SK-N-SH (cell line): Measurements from ENCODE around the gene CYP2A7. TPM values are rescaled to one million over a fixed set of nuclear protein-coding genes. Genes with fewer than 3 reads are reported as not detected.
"Not testable (repeated sequence)": the region's sequence is repeated elsewhere in the genome, so short reads cannot be mapped to it uniquely, and the experiment has no call there.

Source experiments
- CTCF ChIA-PET: fragments of 300-600, 350-600 bp; formaldehyde crosslinking; extraction: SDS; loops from one replicate; lab custom pipeline; 2021; lab: Yijun Ruan, JAX
- POLR2A ChIA-PET: fragments of 350-600 bp; sonication (Branson Sonifier 250); formaldehyde crosslinking; extraction: SDS; loops from one replicate; lab custom pipeline; 2020; ENCODE audit warnings: antibody characterized with exemption, inconsistent platforms; lab: Yijun Ruan, JAX
- DNase-seq: peaks from one replicate; pipeline ENCODE4 v3.0.0; 2012
- H2AFZ ChIP-seq: fragments of 200-600 bp; sonication (generic); 2 replicates; pipeline ENCODE4 v1.8.1; 2016; ENCODE audit warnings: antibody characterized with exemption, mild to moderate bottlenecking, low read depth
- H3F3A ChIP-seq: fragments of 200-600 bp; sonication (generic); replicated peaks from 2 replicates; pipeline ENCODE3; 2016; ENCODE audit warnings: antibody characterized with exemption, mild to moderate bottlenecking; ENCODE audit not compliant: insufficient read depth
- H3K27ac ChIP-seq, 2 experiments: fragments of 200-500 bp in 1 of 2; fragments of 200-600 bp in 1 of 2; sonication (Bioruptor generic) in 1 of 2; sonication (generic), shearing (Covaris generic) in 1 of 2; 2 replicates each; pipeline versions ENCODE4 v1.5.1 to v1.6.1; 2014 to 2016; ENCODE audit warnings: low read depth in 2 of 2, inconsistent platforms in 1 of 2, low read length in 1 of 2, mild to moderate bottlenecking in 1 of 2, mixed read lengths in 1 of 2
- H3K27me3 ChIP-seq: fragments of 200-600 bp; sonication (generic), shearing (Covaris generic); 2 replicates; pipeline ENCODE4 v1.6.1; 2016; ENCODE audit warnings: mixed run types; ENCODE audit not compliant: insufficient read depth
- H3K36me3 ChIP-seq, 2 experiments: fragments of 200-500 bp in 1 of 2; fragments of 200-600 bp in 1 of 2; sonication (Bioruptor generic) in 1 of 2; sonication (generic) in 1 of 2; replicated peaks in 1 of 2; 2 replicates each; pipeline versions ENCODE3 to v1.5.1; 2014 to 2016; ENCODE audit warnings: low read length in 1 of 2, mild to moderate bottlenecking in 1 of 2; ENCODE audit not compliant: insufficient read depth in 2 of 2, control insufficient read depth in 1 of 2
- H3K4me1 ChIP-seq, 2 experiments: fragments of 200-500 bp in 1 of 2; fragments of 200-600 bp in 1 of 2; sonication (Bioruptor generic) in 1 of 2; sonication (generic), shearing (Covaris generic) in 1 of 2; 2 replicates each; pipeline versions ENCODE4 v1.5.1 to v1.6.1; 2014 to 2016; ENCODE audit warnings: low read depth in 1 of 2, low read length in 1 of 2, mixed run types in 1 of 2; ENCODE audit not compliant: insufficient read depth in 2 of 2, control insufficient read depth in 1 of 2
- H3K4me2 ChIP-seq: fragments of 200-600 bp; sonication (generic), shearing (Covaris generic); 2 replicates; pipeline ENCODE4 v1.6.1; 2017; ENCODE audit warnings: mixed run types
- H3K4me3 ChIP-seq, 2 experiments: fragments of 200-500 bp in 1 of 2; fragments of 200-600 bp in 1 of 2; sonication (Bioruptor generic) in 1 of 2; sonication (generic), shearing (Covaris generic) in 1 of 2; 2 replicates each; pipeline versions ENCODE4 v1.5.1 to v1.8.1; 2014 to 2016; ENCODE audit warnings: low read depth in 2 of 2, inconsistent platforms in 1 of 2, low read length in 1 of 2, mild to moderate bottlenecking in 1 of 2, mixed read lengths in 1 of 2, moderate library complexity in 1 of 2
- H3K79me2 ChIP-seq: fragments of 200-600 bp; sonication (generic); 2 replicates; pipeline ENCODE4 v1.8.1; 2017; ENCODE audit warnings: mild to moderate bottlenecking; ENCODE audit not compliant: insufficient read depth
- H3K9ac ChIP-seq: fragments of 200-600 bp; sonication (generic); 2 replicates; pipeline ENCODE4 v1.6.1; 2017; ENCODE audit warnings: mixed run types
- H3K9me2 ChIP-seq: fragments of 200-600 bp; sonication (generic); 2 replicates; pipeline ENCODE4 v1.6.1; 2017; ENCODE audit warnings: mixed run types
- H3K9me3 ChIP-seq: fragments of 200-600 bp; sonication (generic); 2 replicates; pipeline ENCODE4 v1.6.1; 2017; ENCODE audit warnings: mixed run types, mild to moderate bottlenecking, moderate library complexity
- H4K20me1 ChIP-seq: fragments of 200-600 bp; sonication (generic); 2 replicates; pipeline ENCODE4 v1.6.1; 2017; ENCODE audit warnings: mild to moderate bottlenecking, mixed run types; ENCODE audit not compliant: insufficient read depth
- EZH2phosphoT487 ChIP-seq: fragments of 200-600 bp; sonication (generic); IDR thresholded peaks from 2 replicates; pipeline ENCODE4 v1.6.1; 2017; ENCODE audit warnings: low read depth, mixed run types, mild to moderate bottlenecking, antibody characterized with exemption, moderate library complexity, borderline replicate concordance
- FOSL2 ChIP-seq: IDR thresholded peaks from 2 replicates; pipeline ENCODE4 v1.4.0; 2012; ENCODE audit warnings: low read depth, mild to moderate bottlenecking, moderate library complexity, borderline replicate concordance
- FOXJ3 ChIP-seq: sonication (generic); formaldehyde crosslinking; IDR thresholded peaks from 2 replicates; pipeline ENCODE4 v1.5.1; 2020; ENCODE audit warnings: mild to moderate bottlenecking, missing genetic modification reagents
- GATA2 ChIP-seq: sonication (generic); formaldehyde crosslinking; IDR thresholded peaks from 2 replicates; pipeline ENCODE4 v1.5.0; 2020; ENCODE audit warnings: mild to moderate bottlenecking, missing genetic modification reagents
- JUND ChIP-seq: IDR thresholded peaks from 2 replicates; pipeline ENCODE4 v1.4.0; 2012
- MAX ChIP-seq: IDR thresholded peaks from 2 replicates; pipeline ENCODE4 v1.4.0; 2012; ENCODE audit warnings: low read depth
- MEF2A ChIP-seq: IDR thresholded peaks from 2 replicates; pipeline ENCODE4 v1.4.0; 2012; ENCODE audit warnings: low read depth, borderline replicate concordance
- PBX3 ChIP-seq: IDR thresholded peaks from 2 replicates; pipeline ENCODE4; 2012
- REST ChIP-seq: IDR thresholded peaks from 2 replicates; pipeline ENCODE4 v1.6.1; 2012; ENCODE audit warnings: mild to moderate bottlenecking, low read depth, low read length, moderate library complexity
- RXRA ChIP-seq: IDR thresholded peaks from 2 replicates; pipeline ENCODE4 v1.4.0; 2012; ENCODE audit warnings: low read depth, mild to moderate bottlenecking, borderline replicate concordance
- SMC3 ChIP-seq: IDR thresholded peaks from 2 replicates; pipeline ENCODE4 v1.6.1; 2012; ENCODE audit warnings: low read depth, low read length, improper control_type of control experiment
- TAF1 ChIP-seq: IDR thresholded peaks from 2 replicates; pipeline ENCODE4 v1.6.1; 2012; ENCODE audit warnings: low read depth, mild to moderate bottlenecking, low read length, moderate library complexity, borderline replicate concordance
- TEAD4 ChIP-seq: IDR thresholded peaks from 2 replicates; pipeline ENCODE4 v1.4.0; 2012; ENCODE audit warnings: mild to moderate bottlenecking, borderline replicate concordance; ENCODE audit not compliant: insufficient read depth
- WGBS: methylation state at CpG from one replicate; pipeline ENCODE4 v1.1.6; 2017; ENCODE audit warnings: low lambda C conversion rate; 5-methylcytosine and 5-hydroxymethylcytosine counted together
- polyA plus RNA-seq, 3 experiments: library from polyadenylated mRNA; depleted of rRNA; stranded (reverse); fragments of >200 nt; gene quantifications; 2 replicates each; pipeline ENCODE4 v1.2.3, GENCODE V29; 2012

Gene CYP2A7
- polyA plus RNA-seq, 1 of the 3 experiments (the other 2 are of a cell fraction), result not detected

- Histone ChIP-seq H3K4me3 (no peak overlapping the region), H3K4me1 (no peaks in the 10 kb centered on the region), H3K9me3 (no peaks in the 10 kb centered on the region), H3K27ac (no peak overlapping the region), H4K20me1 (no peaks in the 10 kb centered on the region), H2AFZ (no peak overlapping the region), H3K36me3 (no peaks in the 10 kb centered on the region), H3K9ac (no peak overlapping the region), H3F3A (no peaks in the 10 kb centered on the region), H3K27me3 (no peaks in the 10 kb centered on the region; the same call in 1 of the 2 replicates), H3K4me2 (no peak overlapping the region), H3K79me2 (no peaks in the 10 kb centered on the region), H3K9me2 (no peaks in the 10 kb centered on the region)
- no peak for TF ChIP-seq TAF1
- TF ChIP-seq MEF2A, result no peak
- TF ChIP-seq EZH2phosphoT487, result no peak
- no peak for TF ChIP-seq TEAD4
- TF ChIP-seq FOXJ3 (CRISPR knock-in tag), result no peak
- no peak for TF ChIP-seq JUND
- no peak for TF ChIP-seq PBX3
- no peak for TF ChIP-seq FOSL2
- no peak for DNase-seq
- ChIA-PET CTCF (no interaction called here), POLR2A (no interaction called here)
- 35% methylated on average over 7 of the region's 7 CpGs for WGBS
Observed at GRCh38 chr19:40867701-40868100, 14.3 kb downstream of the CYP2A7 start.

GRCh38 chr19:40864739-40865496, 17.1 kb downstream of the CYP2A7 start:
- H3K4me2 ChIP-seq, H3K27ac ChIP-seq, H3F3A ChIP-seq, DNase-seq, H3K4me3 ChIP-seq, H3K27me3 ChIP-seq, H3K79me2 ChIP-seq, H3K9ac ChIP-seq, H2AFZ ChIP-seq, POLR2A ChIA-PET, H4K20me1 ChIP-seq, CTCF ChIA-PET, H3K4me1 ChIP-seq, H3K9me3 ChIP-seq, H3K9me2 ChIP-seq, H3K36me3 ChIP-seq: not testable (repeated sequence)
- 40% methylated on average over 9 of the region's 9 CpGs for WGBS

- TF ChIP-seq REST (no peak), GATA2 (CRISPR knock-in tag) (no peak), MAX (no peak), RXRA (no peak), SMC3 (no peak), TAF1 (no peak), EZH2phosphoT487 (no peak)
- 57% methylated on average over 4 of the region's 4 CpGs for WGBS
- Histone ChIP-seq H3K4me2 (no peak overlapping the region), H4K20me1 (no peaks in the 10 kb centered on the region), H3K4me1 (no peaks in the 10 kb centered on the region), H2AFZ (no peak overlapping the region), H3K79me2 (no peaks in the 10 kb centered on the region), H3K27ac (no peak overlapping the region), H3F3A (no peaks in the 10 kb centered on the region), H3K36me3 (no peaks in the 10 kb centered on the region), H3K9ac (no peak overlapping the region), H3K9me3 (no peaks in the 10 kb centered on the region), H3K9me2 (no peaks in the 10 kb centered on the region), H3K27me3 (no peaks in the 10 kb centered on the region; the same call in 1 of the 2 replicates), H3K4me3 (no peak overlapping the region)
- POLR2A ChIA-PET, result no interaction called here
- DNase-seq, result no peak
- CTCF ChIA-PET, result no interaction called here
Observed at GRCh38 chr19:40862785-40863184, 19.2 kb downstream of the CYP2A7 start.
